ENCODE data around the gene CITED2.
A peak's percentile ranks its signal among the peaks of the same experiment; 100 is the strongest.
"Not testable (repeated sequence)": the region's sequence is repeated elsewhere in the genome, so short reads cannot be mapped to it uniquely, and the experiment has no call there.

The CITED2 gene

DNA sequence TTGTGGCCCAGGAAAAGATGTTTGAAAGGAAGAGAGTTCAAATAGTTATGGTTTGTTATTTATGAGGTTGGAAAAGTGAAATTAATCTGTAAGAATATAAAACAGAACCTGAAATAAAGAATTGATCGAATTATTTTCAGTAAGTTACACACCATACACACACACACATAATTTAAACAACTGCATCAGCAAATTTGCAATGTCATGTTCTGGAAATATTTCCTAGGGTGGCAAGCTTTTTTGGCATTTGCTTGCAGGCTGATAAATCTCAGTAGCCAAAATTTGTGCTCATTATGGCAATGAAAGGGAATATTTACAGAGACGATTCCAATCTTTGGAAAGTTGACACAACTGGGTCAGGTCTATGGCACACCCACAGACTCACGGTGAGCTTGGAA lies 9.5 kb downstream of the CITED2 start:
- Histone ChIP-seq H3K4me3 (ENCODE audit: low read length, poor library complexity, severe bottlenecking) (no peak overlapping the region), H3K79me2 (ENCODE audit: insufficient read depth, low read length) (no peaks in the 10 kb centered on the region), H4K20me1 (ENCODE audit: insufficient read depth, low read length, poor library complexity, severe bottlenecking) (no peaks in the 10 kb centered on the region), H3F3A (ENCODE audit: low read depth) (no peaks in the 10 kb centered on the region), H3K4me2 (ENCODE audit: low read depth, low read length, poor library complexity, severe bottlenecking) (no peak overlapping the region), H2AFZ (ENCODE audit: low read length) (no peak overlapping the region), H3K9me3 (ENCODE audit: insufficient read depth, low read depth, low read length) (no peaks in the 10 kb centered on the region), H3K4me1 (ENCODE audit: insufficient read depth, low read length, poor library complexity, severe bottlenecking) (peaks cover 17% of the 10 kb centered on the region), H3K36me3 (ENCODE audit: insufficient read depth, low read length) (no peaks in the 10 kb centered on the region), H3K9me2 (replicated peaks; ENCODE audit: low read depth, low read length) (no peaks in the 10 kb centered on the region), H3K27me3 (ENCODE audit: insufficient read depth, low read length, poor library complexity, severe bottlenecking) (no peaks in the 10 kb centered on the region), H3K9ac (ENCODE audit: low read depth, low read length, poor library complexity, severe bottlenecking) (no peak overlapping the region)
- TF ChIP-seq CTCF (conservative IDR thresholded peaks at IDR 0.05; ENCODE audit: low read length) (no peak), EZH2phosphoT487 (IDR thresholded peaks at IDR 0.05; ENCODE audit: borderline replicate concordance) (no peak)

DNA sequence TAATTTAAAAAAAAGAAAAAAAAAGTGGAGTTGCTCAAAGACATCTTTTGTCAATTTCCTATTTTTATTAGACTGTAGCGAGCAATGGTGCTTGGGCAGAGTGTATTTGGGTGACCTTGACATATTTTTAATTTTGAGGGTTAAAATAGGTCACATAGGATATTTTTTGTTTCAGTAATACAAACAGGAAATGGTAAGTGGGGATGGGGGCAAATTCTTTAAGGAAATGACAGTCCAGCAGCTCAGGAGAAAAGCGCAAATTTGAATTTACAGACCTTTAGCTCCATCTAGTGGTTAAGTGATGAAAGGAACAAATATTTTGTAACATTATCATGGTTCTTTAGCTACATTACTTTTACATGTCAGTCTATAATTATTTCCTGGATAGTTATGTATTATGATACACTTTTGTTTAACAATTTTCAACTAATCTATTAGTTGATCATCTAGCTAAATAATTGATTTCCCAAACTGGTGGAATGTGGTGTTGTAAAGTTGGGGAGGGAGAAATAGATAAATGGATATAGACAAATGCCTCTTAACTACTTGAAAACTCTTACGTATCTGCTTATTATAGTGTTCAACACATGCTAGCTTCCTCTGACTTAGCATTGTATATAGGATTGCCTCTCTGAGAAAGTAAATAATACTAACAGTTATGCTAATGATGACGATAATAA lies 10.0 kb downstream of the CITED2 start:
- H3K9ac ChIP-seq (ENCODE audit: low read depth, low read length, poor library complexity, severe bottlenecking) = no peak overlapping the region
- no peaks in the 10 kb centered on the region for H3F3A ChIP-seq (ENCODE audit: low read depth)
- H3K4me3 ChIP-seq (ENCODE audit: low read length, poor library complexity, severe bottlenecking) = no peak overlapping the region
- no peaks in the 10 kb centered on the region for H3K27me3 ChIP-seq (ENCODE audit: insufficient read depth, low read length, poor library complexity, severe bottlenecking)
- no peaks in the 10 kb centered on the region for H3K9me2 ChIP-seq (replicated peaks; ENCODE audit: low read depth, low read length)
- H4K20me1 ChIP-seq (ENCODE audit: insufficient read depth, low read length, poor library complexity, severe bottlenecking) = no peaks in the 10 kb centered on the region
- no peak overlapping the region for H3K4me2 ChIP-seq (ENCODE audit: low read depth, low read length, poor library complexity, severe bottlenecking)
- H3K4me1 ChIP-seq (ENCODE audit: insufficient read depth, low read length, poor library complexity, severe bottlenecking) = peaks cover 17% of the 10 kb centered on the region
- H3K79me2 ChIP-seq (ENCODE audit: insufficient read depth, low read length) = no peaks in the 10 kb centered on the region
- H3K36me3 ChIP-seq (ENCODE audit: insufficient read depth, low read length) = no peaks in the 10 kb centered on the region
- H2AFZ ChIP-seq (ENCODE audit: low read length) = no peak overlapping the region
- H3K9me3 ChIP-seq (ENCODE audit: insufficient read depth, low read depth, low read length) = no peaks in the 10 kb centered on the region
- TF ChIP-seq EZH2phosphoT487 (IDR thresholded peaks at IDR 0.05; ENCODE audit: borderline replicate concordance) (no peak), CTCF (conservative IDR thresholded peaks at IDR 0.05; ENCODE audit: low read length) (peak; percentile 84)

DNA sequence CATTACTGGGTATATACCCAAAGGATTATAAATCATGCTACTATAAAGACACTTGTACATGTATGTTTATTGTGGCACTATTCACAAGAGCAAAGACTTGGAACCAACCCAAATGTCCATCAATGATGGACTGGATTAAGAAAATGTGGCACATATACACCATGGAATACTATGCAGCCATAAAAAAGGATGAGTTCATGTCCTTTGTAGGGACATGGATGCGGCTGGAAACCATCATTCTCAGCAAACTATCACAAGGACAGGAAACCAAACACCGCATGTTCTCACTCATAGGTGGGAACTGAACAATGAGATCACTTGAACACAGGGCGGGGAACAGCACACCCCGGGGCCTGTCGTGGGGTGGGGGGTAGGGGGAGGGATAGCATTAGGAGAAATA lies 10.7 kb downstream of the CITED2 start:
- H3K27me3 ChIP-seq (ENCODE audit: insufficient read depth, low read length, poor library complexity, severe bottlenecking); H3K4me2 ChIP-seq (ENCODE audit: low read depth, low read length, poor library complexity, severe bottlenecking); H3K9me2 ChIP-seq (replicated peaks; ENCODE audit: low read depth, low read length); H3K9ac ChIP-seq (ENCODE audit: low read depth, low read length, poor library complexity, severe bottlenecking); H4K20me1 ChIP-seq (ENCODE audit: insufficient read depth, low read length, poor library complexity, severe bottlenecking); H3F3A ChIP-seq (ENCODE audit: low read depth); H3K36me3 ChIP-seq (ENCODE audit: insufficient read depth, low read length); H3K9me3 ChIP-seq (ENCODE audit: insufficient read depth, low read depth, low read length); H2AFZ ChIP-seq (ENCODE audit: low read length); H3K4me3 ChIP-seq (ENCODE audit: low read length, poor library complexity, severe bottlenecking); H3K79me2 ChIP-seq (ENCODE audit: insufficient read depth, low read length): not testable (repeated sequence)
- H3K4me1 ChIP-seq (ENCODE audit: insufficient read depth, low read length, poor library complexity, severe bottlenecking) = peaks cover 17% of the 10 kb centered on the region

DNA sequence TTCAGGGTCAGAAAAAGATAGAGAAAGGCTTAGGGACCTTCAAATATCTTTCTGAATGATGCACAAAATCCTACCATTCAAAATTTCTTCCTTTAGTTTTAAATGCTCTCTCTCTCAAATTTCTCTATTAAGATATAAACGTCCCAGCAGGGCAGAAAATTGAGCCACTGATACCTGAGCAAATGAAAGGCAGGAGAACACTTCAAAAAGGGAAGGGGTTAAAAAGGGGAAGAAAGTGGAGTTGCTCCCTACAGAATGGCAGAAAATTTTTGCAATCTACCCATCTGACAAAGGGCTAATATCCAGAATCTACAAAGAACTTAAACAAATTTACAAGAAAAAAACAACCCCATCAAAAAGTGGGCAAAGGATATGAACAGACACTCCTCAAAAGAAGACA lies 11.3 kb downstream of the CITED2 start:
- H3K4me3 ChIP-seq (ENCODE audit: low read length, poor library complexity, severe bottlenecking); H3K9me2 ChIP-seq (replicated peaks; ENCODE audit: low read depth, low read length); H3K79me2 ChIP-seq (ENCODE audit: insufficient read depth, low read length); H2AFZ ChIP-seq (ENCODE audit: low read length); H4K20me1 ChIP-seq (ENCODE audit: insufficient read depth, low read length, poor library complexity, severe bottlenecking); H3K27me3 ChIP-seq (ENCODE audit: insufficient read depth, low read length, poor library complexity, severe bottlenecking); H3F3A ChIP-seq (ENCODE audit: low read depth); H3K9me3 ChIP-seq (ENCODE audit: insufficient read depth, low read depth, low read length); H3K36me3 ChIP-seq (ENCODE audit: insufficient read depth, low read length); H3K9ac ChIP-seq (ENCODE audit: low read depth, low read length, poor library complexity, severe bottlenecking): not testable (repeated sequence)
- peak overlapping the region; percentile 14 for H3K4me2 ChIP-seq (ENCODE audit: low read depth, low read length, poor library complexity, severe bottlenecking)
- H3K4me1 ChIP-seq (ENCODE audit: insufficient read depth, low read length, poor library complexity, severe bottlenecking) = peaks cover 17% of the 10 kb centered on the region

Data from Loucy (cell line).